Fibroblast of pulmonary artery (primary cell): ENCODE results near the gene SLC4A1AP.

Experiments
- DNase-seq: peaks from one replicate; pipeline ENCODE4 v3.0.0-alpha.2; 2010; ENCODE audit warnings: low read depth
- H3K4me3 ChIP-seq: replicated peaks from 2 replicates; pipeline ENCODE4 v1.5.1; 2011; ENCODE audit warnings: low read depth, mild to moderate bottlenecking, control low read depth, low read length, moderate library complexity
- TF ChIP-seq, protein P1 (sequence below): IDR thresholded peaks from 2 replicates; pipeline ENCODE4 v1.5.1; 2011; ENCODE audit warnings: mild to moderate bottlenecking, control low read depth, low read length, inconsistent platforms; ENCODE audit errors: missing control alignments

Gene SLC4A1AP

DNA sequence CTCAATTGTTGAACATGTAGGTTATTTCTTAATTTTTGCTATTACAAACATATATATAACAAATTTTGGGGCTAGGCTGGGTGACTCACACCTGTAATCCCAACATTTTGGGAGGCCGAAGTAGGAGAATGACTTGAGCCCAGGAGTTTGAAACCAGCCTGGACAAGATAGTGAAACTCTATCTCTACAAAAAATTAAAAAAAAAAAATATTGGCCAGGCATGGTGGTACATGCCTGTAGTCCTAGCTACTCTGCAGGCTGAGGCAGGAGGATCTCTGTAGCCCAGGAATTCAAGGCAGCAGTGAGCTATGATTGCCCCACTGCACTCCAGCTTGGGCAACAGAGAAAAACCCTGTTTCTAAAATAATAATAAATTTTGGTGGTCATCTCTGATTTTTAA is 23.5 kb downstream of the SLC4A1AP start:
- TF ChIP-seq, protein P1, sequence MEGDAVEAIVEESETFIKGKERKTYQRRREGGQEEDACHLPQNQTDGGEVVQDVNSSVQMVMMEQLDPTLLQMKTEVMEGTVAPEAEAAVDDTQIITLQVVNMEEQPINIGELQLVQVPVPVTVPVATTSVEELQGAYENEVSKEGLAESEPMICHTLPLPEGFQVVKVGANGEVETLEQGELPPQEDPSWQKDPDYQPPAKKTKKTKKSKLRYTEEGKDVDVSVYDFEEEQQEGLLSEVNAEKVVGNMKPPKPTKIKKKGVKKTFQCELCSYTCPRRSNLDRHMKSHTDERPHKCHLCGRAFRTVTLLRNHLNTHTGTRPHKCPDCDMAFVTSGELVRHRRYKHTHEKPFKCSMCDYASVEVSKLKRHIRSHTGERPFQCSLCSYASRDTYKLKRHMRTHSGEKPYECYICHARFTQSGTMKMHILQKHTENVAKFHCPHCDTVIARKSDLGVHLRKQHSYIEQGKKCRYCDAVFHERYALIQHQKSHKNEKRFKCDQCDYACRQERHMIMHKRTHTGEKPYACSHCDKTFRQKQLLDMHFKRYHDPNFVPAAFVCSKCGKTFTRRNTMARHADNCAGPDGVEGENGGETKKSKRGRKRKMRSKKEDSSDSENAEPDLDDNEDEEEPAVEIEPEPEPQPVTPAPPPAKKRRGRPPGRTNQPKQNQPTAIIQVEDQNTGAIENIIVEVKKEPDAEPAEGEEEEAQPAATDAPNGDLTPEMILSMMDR, result no peak
- DNase-seq, result no peak
- H3K4me3 ChIP-seq, result no peak overlapping the region

DNA sequence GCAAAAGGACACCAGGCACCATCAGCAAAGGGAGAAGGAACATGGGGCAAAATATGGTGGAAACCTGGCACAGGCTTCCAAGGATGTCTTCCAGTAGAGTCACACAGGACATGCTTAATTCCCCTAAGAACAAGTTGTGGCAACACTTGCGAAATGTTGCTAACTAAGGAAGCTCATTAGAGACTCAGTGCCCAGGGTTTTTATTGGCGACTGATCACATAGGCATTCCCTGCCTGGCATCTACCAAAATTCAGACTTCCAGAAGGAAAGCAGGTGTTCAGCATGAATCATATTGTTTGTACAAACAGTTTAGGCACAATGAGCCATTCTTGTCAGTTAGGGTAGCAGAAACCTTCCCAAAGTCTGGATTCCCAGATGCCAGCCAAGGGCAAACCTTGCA is 25.7 kb downstream of the SLC4A1AP start:
- DNase-seq, result no peak
- TF ChIP-seq, protein P1, result no peak
- no peak overlapping the region for H3K4me3 ChIP-seq

- no peak for DNase-seq
- no peak overlapping the region for H3K4me3 ChIP-seq
- TF ChIP-seq, protein P1, result no peak
These were observed 26.4 kb downstream of the SLC4A1AP start for GRCh38 chr2:27690052-27690451.

DNA sequence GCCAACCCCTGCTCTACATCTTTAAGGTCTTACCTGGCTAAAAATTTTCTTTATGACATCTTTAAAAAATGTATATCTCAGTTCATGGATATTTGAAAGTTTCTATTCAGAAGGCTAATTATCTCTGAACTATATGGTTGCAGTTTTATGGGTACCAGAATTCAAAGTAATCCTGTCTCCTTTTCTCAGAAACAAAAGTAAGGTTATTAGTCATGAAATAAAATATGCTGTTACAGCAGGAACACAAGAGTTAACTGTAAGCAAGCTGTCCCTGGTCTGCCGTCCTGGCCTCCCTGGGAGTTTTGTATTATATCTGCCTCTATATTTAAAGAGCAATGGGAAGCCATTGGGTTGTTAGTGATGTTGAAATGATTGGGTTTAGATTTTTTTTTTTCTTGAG is 34.0 kb downstream of the SLC4A1AP start:
- no peak overlapping the region for H3K4me3 ChIP-seq
- no peak for DNase-seq
- TF ChIP-seq, protein P1, result no peak

- H3K4me3 ChIP-seq, result no peak overlapping the region
- DNase-seq, result peak; percentile 29
- TF ChIP-seq, protein P1, result no peak
These were observed 38.0 kb downstream of the SLC4A1AP start for GRCh38 chr2:27701676-27702075.

DNA sequence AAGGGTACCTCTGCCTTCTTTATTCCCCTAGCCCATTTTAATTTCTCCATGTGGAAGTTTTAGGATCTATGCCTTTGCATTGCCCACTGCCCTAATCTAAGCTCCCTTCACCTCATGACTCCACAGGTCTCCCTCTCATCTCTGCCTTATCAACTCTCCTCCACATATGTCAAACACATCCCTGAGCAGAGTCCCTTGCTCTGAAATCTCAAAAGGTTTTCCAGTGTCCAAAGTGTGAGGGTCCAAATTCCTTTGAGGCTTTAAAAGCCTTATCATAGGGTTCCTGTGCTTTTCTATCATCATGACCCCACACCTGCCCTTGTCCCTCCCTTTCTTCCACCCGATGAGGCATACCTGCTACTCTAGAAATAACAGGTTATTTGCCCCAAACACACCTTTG is 38.6 kb downstream of the SLC4A1AP start:
- TF ChIP-seq, protein P1, result no peak
- no peak overlapping the region for H3K4me3 ChIP-seq
- no peak for DNase-seq

GRCh38 chr2:27703638-27704341 is 40.1 kb downstream of the SLC4A1AP start:
- TF ChIP-seq, protein P1, result peak; percentile 95
- no peak overlapping the region for H3K4me3 ChIP-seq
- DNase-seq, result peak; percentile 95
